H1 (cell line): ENCODE results near the gene PRDM15.

Source experiments
- EP300 ChIP-seq, 2 experiments: IDR thresholded peaks; 1 replicate in 1 of 2; 2 replicates in 1 of 2; pipeline ENCODE4 v1.6.1; 2011 to 2012; ENCODE audit warnings: low read depth in 2 of 2, low read length in 2 of 2, mild to moderate bottlenecking in 2 of 2, borderline replicate concordance in 1 of 2, inconsistent platforms in 1 of 2, moderate library complexity in 1 of 2
- FOSL1 ChIP-seq: IDR thresholded peaks from 2 replicates; pipeline ENCODE4 v1.6.1; 2011; ENCODE audit warnings: mild to moderate bottlenecking, low read depth, low read length, moderate library complexity; ENCODE audit not compliant: insufficient read depth
- JUND ChIP-seq: IDR thresholded peaks from 2 replicates; pipeline ENCODE4 v1.6.1; 2011; ENCODE audit warnings: mild to moderate bottlenecking, improper control_type of control experiment, low read length
- POLR2A ChIP-seq, 2 experiments: IDR thresholded peaks; 1 replicate in 1 of 2; 2 replicates in 1 of 2; pipeline ENCODE4 v1.6.1; 2011; ENCODE audit warnings: low read depth in 2 of 2, low read length in 2 of 2, mild to moderate bottlenecking in 2 of 2; ENCODE audit errors: control extremely low read depth in 1 of 2
- RFX5 ChIP-seq: IDR thresholded peaks from 2 replicates; pipeline ENCODE4 v1.6.1; 2011; ENCODE audit warnings: low read depth, low read length, improper control_type of control experiment, borderline replicate concordance
- SUZ12 ChIP-seq: fragments of 200-600 bp; sonication (generic); IDR thresholded peaks from 2 replicates; pipeline ENCODE4 v1.6.1; 2012; ENCODE audit warnings: mild to moderate bottlenecking, inconsistent platforms, low read length, moderate library complexity, mixed read lengths
- TAF1 ChIP-seq: IDR thresholded peaks from 2 replicates; pipeline ENCODE4 v1.6.1; 2011; ENCODE audit warnings: mild to moderate bottlenecking, low read depth, low read length
- TAF7 ChIP-seq: optimal IDR thresholded peaks from 2 replicates; pipeline ENCODE3; 2011; ENCODE audit warnings: low read depth, mild to moderate bottlenecking, inconsistent platforms, low read length, moderate library complexity, borderline replicate concordance
- TF ChIP-seq, protein P1 (sequence below), 3 experiments: IDR thresholded peaks; 1 replicate in 2 of 3; 2 replicates in 1 of 3; pipeline versions ENCODE4 v1.5.1 to v1.6.1; 2011; ENCODE audit warnings: low read length in 3 of 3, mild to moderate bottlenecking in 3 of 3, inconsistent platforms in 2 of 3, low read depth in 1 of 3, moderate library complexity in 1 of 3; ENCODE audit not compliant: insufficient read depth in 1 of 3; ENCODE audit errors: control extremely low read depth in 1 of 3
- TF ChIP-seq, protein P2 (sequence below): IDR thresholded peaks from 2 replicates; pipeline ENCODE4 v1.6.1; 2011; ENCODE audit warnings: low read length, improper control_type of control experiment

DNA sequence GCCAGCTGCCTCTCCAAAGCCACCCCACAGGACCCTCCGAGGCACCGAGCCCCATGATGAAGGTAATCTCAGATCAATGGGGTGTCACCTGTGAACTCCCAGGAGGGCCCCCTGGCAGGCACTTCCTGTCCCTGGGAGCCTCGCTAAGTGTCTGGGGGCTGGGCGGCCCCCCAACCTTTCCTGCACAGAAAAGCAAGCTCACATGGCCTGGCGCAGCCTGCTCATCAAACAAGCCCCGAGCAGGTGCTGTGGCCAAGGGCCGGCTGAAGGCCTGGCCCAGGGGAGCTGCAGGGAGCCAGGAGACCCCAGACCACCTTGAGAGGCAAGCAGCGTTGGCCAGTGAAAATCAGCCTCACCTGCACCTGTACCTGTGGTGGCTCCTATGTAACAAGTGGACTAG is 115.1 kb downstream of the PRDM15 start:
- TF ChIP-seq, protein P1, sequence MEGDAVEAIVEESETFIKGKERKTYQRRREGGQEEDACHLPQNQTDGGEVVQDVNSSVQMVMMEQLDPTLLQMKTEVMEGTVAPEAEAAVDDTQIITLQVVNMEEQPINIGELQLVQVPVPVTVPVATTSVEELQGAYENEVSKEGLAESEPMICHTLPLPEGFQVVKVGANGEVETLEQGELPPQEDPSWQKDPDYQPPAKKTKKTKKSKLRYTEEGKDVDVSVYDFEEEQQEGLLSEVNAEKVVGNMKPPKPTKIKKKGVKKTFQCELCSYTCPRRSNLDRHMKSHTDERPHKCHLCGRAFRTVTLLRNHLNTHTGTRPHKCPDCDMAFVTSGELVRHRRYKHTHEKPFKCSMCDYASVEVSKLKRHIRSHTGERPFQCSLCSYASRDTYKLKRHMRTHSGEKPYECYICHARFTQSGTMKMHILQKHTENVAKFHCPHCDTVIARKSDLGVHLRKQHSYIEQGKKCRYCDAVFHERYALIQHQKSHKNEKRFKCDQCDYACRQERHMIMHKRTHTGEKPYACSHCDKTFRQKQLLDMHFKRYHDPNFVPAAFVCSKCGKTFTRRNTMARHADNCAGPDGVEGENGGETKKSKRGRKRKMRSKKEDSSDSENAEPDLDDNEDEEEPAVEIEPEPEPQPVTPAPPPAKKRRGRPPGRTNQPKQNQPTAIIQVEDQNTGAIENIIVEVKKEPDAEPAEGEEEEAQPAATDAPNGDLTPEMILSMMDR (IDR thresholded peaks at IDR 0.05; ENCODE audit: control extremely low read depth in 1 of 3, insufficient read depth in 1 of 3, low read depth in 1 of 3, low read length in 3 of 3): no peak
- TF ChIP-seq RFX5 (no peak), EP300 (IDR thresholded peaks at IDR 0.05; ENCODE audit: borderline replicate concordance in 1 of 2, low read depth in 2 of 2, low read length in 2 of 2) (no peak), POLR2A (IDR thresholded peaks at IDR 0.05; ENCODE audit: control extremely low read depth in 1 of 2, low read depth in 2 of 2, low read length in 2 of 2) (no peak), JUND (no peak), TAF7 (no peak), TAF1 (no peak), FOSL1 (no peak), SUZ12 (no peak)
- TF ChIP-seq, protein P2, sequence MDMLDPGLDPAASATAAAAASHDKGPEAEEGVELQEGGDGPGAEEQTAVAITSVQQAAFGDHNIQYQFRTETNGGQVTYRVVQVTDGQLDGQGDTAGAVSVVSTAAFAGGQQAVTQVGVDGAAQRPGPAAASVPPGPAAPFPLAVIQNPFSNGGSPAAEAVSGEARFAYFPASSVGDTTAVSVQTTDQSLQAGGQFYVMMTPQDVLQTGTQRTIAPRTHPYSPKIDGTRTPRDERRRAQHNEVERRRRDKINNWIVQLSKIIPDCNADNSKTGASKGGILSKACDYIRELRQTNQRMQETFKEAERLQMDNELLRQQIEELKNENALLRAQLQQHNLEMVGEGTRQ: no peak
